ENCODE results near the gene OPTC. TPM values are rescaled to one million over a fixed set of nuclear protein-coding genes. Genes with fewer than 3 reads are reported as not detected.

The OPTC gene
- total and polyA plus RNA-seq, 7 donors = not detected

DNA sequence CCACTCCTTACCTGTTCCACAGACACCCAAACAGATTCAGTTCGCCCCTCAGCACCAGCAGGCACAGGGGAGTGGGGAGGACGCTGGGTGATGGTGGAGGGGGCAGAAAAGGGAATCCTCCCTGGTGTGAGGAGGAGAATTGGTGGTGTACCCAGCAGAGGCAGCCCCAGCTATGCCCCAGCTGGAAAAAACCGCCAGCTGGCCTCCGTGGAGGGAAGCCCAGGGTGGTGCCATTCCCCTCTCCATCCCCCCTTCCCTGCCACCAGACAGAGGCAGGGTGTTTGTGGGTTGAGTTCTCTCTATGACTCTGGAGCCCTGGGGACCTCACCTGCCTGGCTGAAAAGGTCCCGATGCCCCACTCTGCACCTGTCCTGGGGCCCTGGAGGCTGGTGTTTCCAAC is 27.9 kb downstream of the OPTC start:
- Histone ChIP-seq H3K4me1 (peaks cover 0 to 95% (median 73%) of the 10 kb centered on the region in 4 donors), H3K36me3 (no peaks in the 10 kb centered on the region), H3K27me3 (no peaks in the 10 kb centered on the region), H3K27ac (peak overlapping the region in 3 of 4 donors; percentile 16 to 71 (median 52)), H3K4me3 (no peak overlapping the region), H3K9me3 (no peaks in the 10 kb centered on the region)
- WGBS, 2 donors = 82 to 86% methylated on average over 5 of the region's 5 CpGs
- intact Hi-C loops (cut with DNase I) = no loop called here
- TF ChIP-seq POLR2AphosphoS5 (IDR thresholded peaks at IDR 0.05) = no peak
- TF ChIP-seq, protein P1, sequence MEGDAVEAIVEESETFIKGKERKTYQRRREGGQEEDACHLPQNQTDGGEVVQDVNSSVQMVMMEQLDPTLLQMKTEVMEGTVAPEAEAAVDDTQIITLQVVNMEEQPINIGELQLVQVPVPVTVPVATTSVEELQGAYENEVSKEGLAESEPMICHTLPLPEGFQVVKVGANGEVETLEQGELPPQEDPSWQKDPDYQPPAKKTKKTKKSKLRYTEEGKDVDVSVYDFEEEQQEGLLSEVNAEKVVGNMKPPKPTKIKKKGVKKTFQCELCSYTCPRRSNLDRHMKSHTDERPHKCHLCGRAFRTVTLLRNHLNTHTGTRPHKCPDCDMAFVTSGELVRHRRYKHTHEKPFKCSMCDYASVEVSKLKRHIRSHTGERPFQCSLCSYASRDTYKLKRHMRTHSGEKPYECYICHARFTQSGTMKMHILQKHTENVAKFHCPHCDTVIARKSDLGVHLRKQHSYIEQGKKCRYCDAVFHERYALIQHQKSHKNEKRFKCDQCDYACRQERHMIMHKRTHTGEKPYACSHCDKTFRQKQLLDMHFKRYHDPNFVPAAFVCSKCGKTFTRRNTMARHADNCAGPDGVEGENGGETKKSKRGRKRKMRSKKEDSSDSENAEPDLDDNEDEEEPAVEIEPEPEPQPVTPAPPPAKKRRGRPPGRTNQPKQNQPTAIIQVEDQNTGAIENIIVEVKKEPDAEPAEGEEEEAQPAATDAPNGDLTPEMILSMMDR (IDR thresholded peaks at IDR 0.05) = no peak
- no peak for TF ChIP-seq POLR2A (IDR thresholded peaks at IDR 0.05)
- TF ChIP-seq EP300 (IDR thresholded peaks at IDR 0.05) = no peak
- no peak for DNase-seq

DNA sequence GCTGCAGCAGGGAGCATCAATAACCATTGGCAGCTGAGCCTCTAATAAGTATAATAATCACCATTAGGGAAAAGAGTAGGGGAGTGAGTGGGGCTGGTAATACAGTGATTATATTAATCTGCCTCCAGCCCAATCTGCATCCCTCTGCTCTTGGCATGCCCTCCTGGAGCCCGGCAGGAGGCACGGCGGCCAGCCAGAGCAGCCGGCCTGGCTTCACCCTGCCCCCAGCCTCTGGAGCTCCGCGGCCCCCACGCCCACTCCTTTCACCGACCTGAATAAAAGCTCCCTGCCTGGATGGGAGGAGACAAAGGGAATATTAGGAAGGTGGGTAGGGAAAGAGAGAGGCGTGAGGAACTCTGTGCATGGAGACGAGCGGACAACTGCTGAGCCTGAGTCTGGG is 28.3 kb downstream of the OPTC start:
- WGBS, 2 donors = 87 to 90% methylated on average over 11 of the region's 11 CpGs
- TF ChIP-seq, protein P1 (IDR thresholded peaks at IDR 0.05) = no peak
- TF ChIP-seq EP300 (IDR thresholded peaks at IDR 0.05) (no peak), POLR2AphosphoS5 (IDR thresholded peaks at IDR 0.05) (no peak), POLR2A (IDR thresholded peaks at IDR 0.05) (no peak)
- H3K9me3 ChIP-seq = no peaks in the 10 kb centered on the region
- H3K4me1 ChIP-seq = peaks cover 0 to 95% (median 74%) of the 10 kb centered on the region in 4 donors
- intact Hi-C loops (cut with DNase I) = no loop called here
- no peaks in the 10 kb centered on the region for H3K36me3 ChIP-seq
- H3K27me3 ChIP-seq = no peaks in the 10 kb centered on the region
- DNase-seq = no peak
- H3K4me3 ChIP-seq = no peak overlapping the region
- peak overlapping the region in 3 of 4 donors; percentile 16 to 71 (median 52) for H3K27ac ChIP-seq

GRCh38 chr1:203523667-203524066 is 29.7 kb downstream of the OPTC start:
- H3K9me3 ChIP-seq = no peaks in the 10 kb centered on the region
- TF ChIP-seq EP300 (IDR thresholded peaks at IDR 0.05) (no peak), POLR2A (IDR thresholded peaks at IDR 0.05) (no peak), POLR2AphosphoS5 (IDR thresholded peaks at IDR 0.05) (no peak)
- TF ChIP-seq, protein P1 (IDR thresholded peaks at IDR 0.05) = no peak
- H3K36me3 ChIP-seq = no peaks in the 10 kb centered on the region
- DNase-seq = no peak
- H3K4me3 ChIP-seq = no peak overlapping the region
- H3K27ac ChIP-seq = peak overlapping the region; percentile 55 to 71 (median 66)
- peaks cover 0 to 82% (median 72%) of the 10 kb centered on the region in 4 donors for H3K4me1 ChIP-seq
- 85 to 92% methylated on average over 6 of the region's 6 CpGs for WGBS, 2 donors
- H3K27me3 ChIP-seq = no peaks in the 10 kb centered on the region
- intact Hi-C loops (cut with DNase I) = no loop called here

- Histone ChIP-seq H3K27me3 (no peaks in the 10 kb centered on the region), H3K9me3 (no peaks in the 10 kb centered on the region), H3K4me3 (no peak overlapping the region), H3K27ac (peak overlapping the region; percentile 55 to 71 (median 66)), H3K36me3 (no peaks in the 10 kb centered on the region), H3K4me1 (peaks cover 0 to 82% (median 67%) of the 10 kb centered on the region in 4 donors)
- no peak for DNase-seq
- 82 to 88% methylated on average over 4 of the region's 4 CpGs for WGBS, 2 donors
- TF ChIP-seq POLR2AphosphoS5 (IDR thresholded peaks at IDR 0.05) = peak in 3 of 4 donors; percentile 14 to 36 (median 22)
- TF ChIP-seq, protein P1 (IDR thresholded peaks at IDR 0.05) = no peak
- no peak for TF ChIP-seq POLR2A (IDR thresholded peaks at IDR 0.05)
- TF ChIP-seq EP300 (IDR thresholded peaks at IDR 0.05) = peak in 1 of 4 donors; percentile 63
- intact Hi-C loops (cut with DNase I) = no loop called here
Observed at GRCh38 chr1:203524152-203524551, 30.2 kb downstream of the OPTC start.

DNA sequence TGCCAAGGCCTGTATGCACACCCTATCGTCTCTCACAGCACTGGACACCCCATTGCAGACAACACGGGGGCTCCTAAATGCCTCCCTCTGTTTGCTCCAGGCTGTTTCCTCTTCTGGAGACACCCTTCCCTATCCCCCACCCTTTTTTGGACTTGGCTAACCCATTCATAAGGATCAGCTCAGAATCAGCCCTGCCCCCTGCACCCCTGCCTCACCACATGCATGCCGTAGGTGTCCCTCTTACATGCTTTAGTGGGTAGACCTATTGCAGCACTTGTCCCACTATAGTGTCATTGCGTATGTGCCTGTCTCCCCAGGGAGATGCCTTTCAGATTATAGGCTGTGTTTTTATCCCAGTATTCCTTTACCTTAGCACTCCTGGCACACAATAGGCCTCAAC is 30.9 kb downstream of the OPTC start:
- Histone ChIP-seq H3K27ac (peak overlapping the region; percentile 55 to 71 (median 66)), H3K36me3 (no peaks in the 10 kb centered on the region), H3K27me3 (no peaks in the 10 kb centered on the region), H3K4me3 (no peak overlapping the region), H3K9me3 (no peaks in the 10 kb centered on the region), H3K4me1 (peaks cover 0 to 76% (median 64%) of the 10 kb centered on the region in 4 donors)
- intact Hi-C loops (cut with DNase I) = no loop called here
- no peak for TF ChIP-seq POLR2A (IDR thresholded peaks at IDR 0.05)
- TF ChIP-seq, protein P1 (IDR thresholded peaks at IDR 0.05) = no peak
- WGBS, 2 donors = 90 to 95% methylated on average over 4 of the region's 4 CpGs
- DNase-seq = no peak

Measured in sigmoid colon (tissue), 7 donors.